ENCODE results near the gene PLCE1.

DNA sequence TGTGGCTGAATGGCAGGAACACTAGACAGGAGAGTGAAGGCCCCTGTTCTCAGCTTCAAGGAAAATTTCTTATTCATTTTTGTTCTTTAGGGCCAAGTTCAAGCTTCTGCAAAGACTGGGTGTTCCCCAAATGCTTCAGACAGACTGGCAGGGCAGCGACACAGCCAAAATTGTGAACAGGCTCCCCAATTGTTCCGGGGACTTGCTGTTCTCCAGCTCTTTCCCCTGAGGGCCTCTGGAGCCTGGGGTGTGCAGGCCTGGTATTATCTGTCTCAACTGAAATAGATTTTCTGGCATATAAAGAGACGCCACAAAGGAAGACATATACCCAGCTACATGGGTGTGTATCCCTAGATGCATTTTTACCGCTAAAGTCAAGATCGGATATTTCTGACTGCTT lies 30.3 kb upstream of the PLCE1 start:
- no peak for TF ChIP-seq YY1 (IDR thresholded peaks at IDR 0.05; ENCODE audit: insufficient read depth, insufficient read length)
- TF ChIP-seq ZNF274 (IDR thresholded peaks at IDR 0.05; ENCODE audit: low read depth, low read length): no peak
- no peak for TF ChIP-seq SUZ12 (IDR thresholded peaks at IDR 0.05; ENCODE audit: extremely low read depth, insufficient read depth, insufficient read length)

All from NT2/D1 (cell line).